Left renal pelvis (tissue), 4 donors: ENCODE measurements around the gene RUVBL1. TPM values are rescaled to one million over a fixed set of nuclear protein-coding genes. Genes with fewer than 3 reads are reported as not detected.

Experiments
- DNase-seq, 4 donors: peaks; one replicate each; pipeline ENCODE4 v3.0.0-alpha.2; 2013; ENCODE audit warnings: low read depth in 4 of 4, low spot score in 3 of 4
- polyA plus RNA-seq, 4 donors: library from polyadenylated mRNA; unstranded; fragments of 120-200 nt; gene quantifications; one replicate each; pipeline ENCODE4 v1.2.1, GENCODE V29; 2013; ENCODE audit not compliant: insufficient read length in 4 of 4

The RUVBL1 gene
- polyA plus RNA-seq, 4 donors: 31.8 to 69.2 (median 63.9) TPM

DNA sequence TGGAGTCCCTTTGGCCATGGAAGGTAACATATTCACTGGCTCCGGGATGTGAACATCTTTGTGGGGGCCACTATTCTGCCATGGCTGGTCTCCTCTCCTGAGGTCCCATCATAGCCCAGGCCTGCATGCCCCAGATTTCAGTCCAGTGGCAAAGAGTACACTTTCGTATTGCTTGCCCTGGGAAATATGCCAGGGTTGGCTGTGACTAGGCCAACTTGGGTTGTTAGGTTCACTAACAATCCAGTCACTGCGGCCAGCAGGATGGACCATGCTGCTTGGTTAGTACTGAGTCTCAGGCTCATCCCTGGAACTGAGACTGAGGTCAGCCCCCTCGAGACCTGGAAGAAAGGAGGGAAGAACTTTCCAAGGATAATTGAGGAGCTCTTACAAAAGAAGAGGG, 19.9 kb upstream of the RUVBL1 start:
- DNase-seq: no peak

DNA sequence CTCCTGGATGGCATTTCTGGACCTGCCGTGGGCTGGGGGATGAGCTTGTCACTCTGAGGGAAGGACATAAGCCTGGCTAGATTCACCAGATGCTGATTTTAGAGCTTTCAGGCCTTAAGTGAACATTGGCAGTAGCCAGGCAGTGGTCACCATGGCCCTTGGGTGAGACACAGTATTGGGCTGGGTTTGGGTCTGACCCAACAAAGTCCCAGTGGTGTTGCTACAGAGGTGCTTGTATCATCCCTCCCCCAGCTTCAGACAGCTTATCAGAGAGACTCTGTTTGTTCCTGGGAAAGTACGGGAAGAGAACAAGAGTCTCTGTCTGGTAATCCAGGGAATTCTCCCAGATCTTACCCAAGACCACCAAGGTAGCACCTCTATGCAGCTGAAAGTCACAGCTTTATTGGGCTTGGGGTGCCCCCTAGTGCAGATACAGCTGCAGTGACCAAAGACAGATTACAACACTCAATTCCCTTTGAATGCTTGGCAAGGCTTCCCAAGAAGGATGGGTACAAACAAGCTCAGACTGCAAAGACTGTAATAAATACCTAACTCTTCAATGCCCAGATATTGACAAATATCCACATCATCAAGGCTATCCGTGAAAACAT, 9.8 kb upstream of the RUVBL1 start:
- DNase-seq: no peak

DNA sequence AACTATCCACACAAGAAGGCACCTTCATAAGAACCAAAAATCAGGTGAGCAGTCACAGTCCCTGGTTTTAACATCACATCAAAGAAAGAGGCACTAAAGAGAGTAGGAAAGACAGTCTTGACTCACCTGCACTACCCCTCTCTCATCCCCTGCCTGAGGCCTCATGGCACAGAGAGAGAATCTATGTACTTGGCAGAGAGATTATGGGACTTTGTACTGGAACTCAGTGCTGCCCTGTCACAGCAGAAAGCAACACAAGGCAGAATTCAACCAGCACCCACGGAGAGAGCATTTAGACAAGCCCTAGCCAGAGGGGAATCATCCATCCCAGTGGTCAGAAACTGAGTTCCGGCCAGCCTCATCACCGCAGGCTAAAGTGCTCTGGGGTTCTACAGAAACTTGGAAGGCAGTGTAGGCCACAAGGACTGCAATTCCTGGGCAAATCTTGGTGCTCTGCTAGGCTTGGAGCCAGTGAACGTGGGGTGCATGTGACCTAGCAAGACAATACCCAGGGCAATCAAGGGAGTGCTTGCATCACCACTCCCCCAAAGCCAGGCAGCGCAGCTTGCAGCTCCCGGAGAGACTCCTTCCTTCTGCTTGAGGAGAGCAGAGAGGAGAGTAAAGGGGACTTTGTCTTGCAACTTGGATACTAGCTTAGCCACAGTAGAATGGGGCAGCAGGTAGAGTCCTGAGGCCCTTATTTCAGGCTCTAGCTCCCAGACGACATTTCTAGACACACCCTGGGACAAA, 8.5 kb upstream of the RUVBL1 start:
- DNase-seq: no peak

GRCh38 chr3:128128251-128128650, 4.6 kb upstream of the RUVBL1 start:
- no peak for DNase-seq

DNA sequence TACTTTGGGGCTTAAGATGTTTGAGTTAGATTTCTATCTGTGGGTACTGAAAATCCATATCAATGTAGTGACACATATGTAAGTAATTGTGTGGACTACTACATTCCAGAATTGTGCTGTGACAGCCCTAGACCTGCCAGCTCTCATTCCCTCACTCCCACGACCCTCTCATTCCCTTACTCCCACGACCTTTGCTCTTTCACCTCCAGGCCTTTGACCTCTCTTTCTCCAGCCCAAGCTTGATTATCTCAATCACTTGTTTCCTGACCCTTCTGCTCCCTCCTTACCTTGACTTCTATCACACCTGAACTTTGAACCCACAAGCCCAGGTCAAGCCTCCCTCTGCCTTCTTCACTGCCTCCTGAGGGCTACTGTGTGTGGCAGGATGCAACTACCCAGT, 3.6 kb upstream of the RUVBL1 start:
- no peak for DNase-seq

DNA sequence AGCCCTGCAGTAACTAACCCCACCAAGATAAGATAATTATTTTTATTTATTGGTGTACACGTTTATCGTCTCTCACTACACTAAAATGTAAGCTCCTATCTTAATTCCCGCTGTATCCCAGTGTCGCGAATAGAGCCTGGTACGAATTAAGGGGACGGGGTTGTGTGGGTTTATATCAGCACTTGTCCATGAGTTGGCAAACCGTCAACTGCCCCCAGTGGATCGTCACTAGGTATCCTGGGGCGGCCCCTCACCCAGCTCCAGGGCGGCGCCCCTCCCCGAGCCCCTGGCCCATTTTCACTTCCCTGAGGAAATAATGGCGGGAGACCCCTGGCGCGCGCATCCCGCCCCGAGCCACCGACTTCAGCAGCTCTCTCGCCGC, 465 bp downstream of the RUVBL1 start:
- DNase-seq: no peak

GRCh38 chr3:128122013-128122412, 1.6 kb downstream of the RUVBL1 start:
- no peak for DNase-seq

DNA sequence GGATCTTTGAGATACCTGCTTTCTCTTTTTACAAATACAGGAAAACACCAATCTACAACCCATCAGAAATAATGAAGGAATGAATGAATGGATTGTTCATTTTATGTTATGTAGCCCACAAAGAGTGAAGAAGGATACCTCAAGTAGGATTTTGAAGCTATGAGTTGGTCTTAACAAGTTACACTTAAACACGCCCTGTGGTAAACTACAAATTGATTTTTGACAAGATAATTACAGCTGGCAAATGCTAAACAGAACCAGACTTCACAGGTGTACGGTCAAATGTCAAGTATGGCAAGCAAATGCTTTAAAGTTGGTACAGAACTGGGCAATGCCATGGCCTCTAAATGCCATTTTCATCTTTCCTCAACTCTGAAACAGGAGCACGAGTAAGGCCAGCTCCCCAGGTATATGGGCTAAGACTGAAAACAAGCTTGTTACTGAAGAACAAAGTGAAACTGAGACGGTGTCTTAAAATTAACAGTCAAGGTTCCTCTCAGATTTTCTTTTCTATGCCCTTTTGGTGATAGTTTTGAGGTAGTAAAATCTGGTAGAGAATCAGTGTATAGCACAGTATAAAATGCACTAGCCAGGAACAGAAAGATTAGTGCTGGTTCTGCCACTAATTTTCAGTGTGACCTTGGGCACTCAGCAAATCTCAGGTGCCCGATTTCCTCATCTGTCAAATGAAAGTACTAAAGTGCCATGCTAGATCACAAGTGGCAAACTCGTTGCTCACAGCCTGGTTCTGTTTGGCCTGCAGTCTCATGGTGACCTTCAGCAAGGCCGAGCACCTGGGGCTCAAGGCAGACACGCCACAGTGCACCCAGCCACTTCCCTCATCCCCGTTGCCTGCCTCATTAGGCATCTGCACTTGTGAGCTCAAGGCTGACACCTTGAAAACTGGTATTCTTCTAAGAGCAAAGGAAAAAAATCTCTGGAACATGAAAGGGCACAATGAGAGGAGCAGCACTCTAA, 9.5 kb downstream of the RUVBL1 start:
- DNase-seq: no peak

DNA sequence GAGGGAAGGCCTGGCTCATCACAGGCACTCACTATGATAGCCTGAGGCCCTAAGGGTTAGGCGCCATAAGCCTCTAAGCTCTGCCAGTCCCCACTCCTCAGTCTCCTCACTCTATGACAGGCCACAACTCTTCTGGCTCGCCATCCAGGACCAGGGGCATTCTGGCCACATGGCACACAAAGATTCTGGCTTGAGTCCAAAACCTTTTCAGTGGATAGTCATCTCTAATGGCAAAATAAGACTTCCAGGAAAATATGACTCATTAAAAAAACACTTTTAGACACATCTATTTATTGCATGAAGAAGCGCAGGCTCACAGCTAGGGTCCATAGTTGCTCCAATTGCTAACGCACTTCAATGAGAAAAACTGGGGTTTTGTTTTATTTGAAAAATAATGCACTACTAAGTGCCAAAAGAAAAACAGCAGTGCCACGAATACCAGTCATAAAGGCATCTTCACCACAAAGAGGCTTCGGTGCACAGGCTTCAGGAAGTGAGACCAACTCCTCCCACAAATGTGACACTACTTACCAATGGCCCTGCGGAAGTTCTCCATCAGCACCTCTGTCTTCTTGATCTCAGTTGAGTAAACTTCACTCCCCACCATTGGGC, 11.1 kb downstream of the RUVBL1 start:
- no peak for DNase-seq

DNA sequence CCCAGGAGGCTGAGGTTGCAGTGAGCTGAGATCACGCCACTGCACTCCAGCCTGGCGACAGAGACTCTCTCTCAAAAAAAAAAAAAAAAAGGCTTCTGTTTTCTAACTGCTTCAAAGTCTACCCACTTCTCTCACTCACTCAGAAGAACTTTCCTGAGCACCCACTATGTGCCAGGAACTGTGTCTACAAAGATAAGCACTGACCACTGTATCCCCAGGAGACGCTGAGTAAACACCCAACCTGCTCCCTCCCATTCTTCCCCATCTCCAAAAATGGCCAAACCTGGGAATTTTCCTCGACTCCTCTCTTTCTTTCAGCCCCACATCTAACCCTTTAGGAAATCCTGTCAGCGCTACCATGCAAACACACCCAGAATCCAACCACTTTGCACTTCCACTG, 12.5 kb downstream of the RUVBL1 start:
- no peak for DNase-seq

- DNase-seq: no peak
Observed at GRCh38 chr3:128107834-128108233, 15.8 kb downstream of the RUVBL1 start.

DNA sequence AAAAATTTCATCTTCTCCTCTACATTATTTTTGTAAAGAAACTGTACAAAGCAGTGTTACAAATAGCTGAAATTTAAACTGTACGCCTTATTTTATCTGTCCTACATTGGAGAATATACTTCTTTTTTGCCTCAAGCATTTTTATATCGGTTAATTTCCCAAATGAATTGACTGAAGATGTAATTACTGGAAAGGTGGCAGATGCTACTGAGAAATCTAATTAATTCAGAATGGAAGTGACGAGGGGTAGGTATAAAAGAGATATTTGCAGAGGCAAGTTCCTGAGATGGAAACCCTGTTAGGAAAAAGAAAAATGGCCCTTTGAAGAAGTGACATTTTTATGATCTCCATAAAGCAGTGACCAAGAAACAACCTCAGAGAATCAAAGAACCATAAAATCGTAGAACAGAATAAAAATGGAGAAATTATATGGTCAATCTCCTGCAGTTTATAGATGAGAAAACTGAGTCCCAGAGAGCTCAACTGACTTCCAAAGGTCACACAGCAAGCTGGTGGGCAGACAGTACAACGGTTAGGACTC, 20.4 kb downstream of the RUVBL1 start:
- DNase-seq: no peak

DNA sequence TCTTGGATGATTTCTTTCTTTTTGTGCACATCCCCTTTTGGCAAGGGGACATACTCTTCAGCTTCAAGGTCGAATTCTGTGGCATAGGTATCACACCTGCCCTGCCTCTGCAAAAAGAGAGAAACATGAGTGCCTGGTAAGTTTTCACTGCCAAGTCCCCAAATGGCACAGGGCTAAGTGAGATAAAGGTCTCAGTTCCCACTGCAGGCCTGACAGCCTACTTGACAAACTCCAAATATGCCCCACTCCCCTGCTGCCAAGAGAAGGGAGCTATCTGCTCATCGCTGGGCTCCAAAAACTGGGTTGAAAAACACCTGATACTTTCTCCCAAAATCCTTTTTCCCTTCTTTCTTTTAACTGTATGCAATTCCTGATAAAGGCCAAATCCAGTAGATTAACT, 23.0 kb downstream of the RUVBL1 start:
- DNase-seq: no peak

DNA sequence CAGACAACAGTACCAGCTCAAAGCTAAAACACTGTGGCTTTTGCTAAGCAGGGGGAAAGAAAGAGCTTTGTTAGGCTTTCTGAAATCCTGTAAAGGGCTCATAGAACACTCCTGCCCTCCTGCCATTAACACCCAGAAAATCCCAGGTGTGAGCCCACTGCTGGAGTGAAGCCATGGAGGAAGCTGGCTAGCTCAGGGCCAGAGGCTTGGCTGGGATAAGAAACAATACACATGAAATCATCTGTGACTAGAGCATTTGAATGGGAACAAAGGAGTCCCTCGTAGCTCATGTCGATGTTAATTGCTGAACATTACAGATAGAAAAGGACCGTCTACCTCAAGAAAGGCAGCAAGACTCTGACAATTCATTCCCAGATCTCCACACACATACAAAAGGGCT, 23.5 kb downstream of the RUVBL1 start:
- no peak for DNase-seq

- no peak for DNase-seq
Observed at GRCh38 chr3:128098234-128098633, 25.4 kb downstream of the RUVBL1 start.

DNA sequence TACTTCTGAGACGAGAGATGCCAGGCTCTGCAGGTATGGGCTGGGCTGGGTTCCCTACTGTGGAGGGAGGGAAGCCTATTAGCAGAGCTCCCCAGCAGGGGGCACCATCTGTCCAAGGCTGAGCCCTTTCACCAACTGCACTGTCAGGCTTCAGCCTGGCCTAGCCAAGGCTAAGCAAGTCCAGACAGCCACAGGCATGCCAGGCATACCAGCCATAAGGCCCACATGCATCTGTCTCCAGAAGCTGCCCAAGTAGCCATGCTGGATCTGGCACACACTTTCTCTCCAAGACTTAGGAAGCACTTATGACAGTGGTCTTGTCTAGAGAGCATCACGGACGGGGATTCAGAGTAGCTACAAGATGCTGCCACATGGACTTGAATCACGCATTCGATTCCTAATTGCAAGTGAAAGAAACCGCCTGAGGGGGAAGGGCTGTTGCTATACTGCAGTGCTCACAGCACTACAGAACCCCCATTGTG, 28.3 kb downstream of the RUVBL1 start:
- DNase-seq: peak in 3 of 4 donors; percentile 48 to 59 (median 57)

DNA sequence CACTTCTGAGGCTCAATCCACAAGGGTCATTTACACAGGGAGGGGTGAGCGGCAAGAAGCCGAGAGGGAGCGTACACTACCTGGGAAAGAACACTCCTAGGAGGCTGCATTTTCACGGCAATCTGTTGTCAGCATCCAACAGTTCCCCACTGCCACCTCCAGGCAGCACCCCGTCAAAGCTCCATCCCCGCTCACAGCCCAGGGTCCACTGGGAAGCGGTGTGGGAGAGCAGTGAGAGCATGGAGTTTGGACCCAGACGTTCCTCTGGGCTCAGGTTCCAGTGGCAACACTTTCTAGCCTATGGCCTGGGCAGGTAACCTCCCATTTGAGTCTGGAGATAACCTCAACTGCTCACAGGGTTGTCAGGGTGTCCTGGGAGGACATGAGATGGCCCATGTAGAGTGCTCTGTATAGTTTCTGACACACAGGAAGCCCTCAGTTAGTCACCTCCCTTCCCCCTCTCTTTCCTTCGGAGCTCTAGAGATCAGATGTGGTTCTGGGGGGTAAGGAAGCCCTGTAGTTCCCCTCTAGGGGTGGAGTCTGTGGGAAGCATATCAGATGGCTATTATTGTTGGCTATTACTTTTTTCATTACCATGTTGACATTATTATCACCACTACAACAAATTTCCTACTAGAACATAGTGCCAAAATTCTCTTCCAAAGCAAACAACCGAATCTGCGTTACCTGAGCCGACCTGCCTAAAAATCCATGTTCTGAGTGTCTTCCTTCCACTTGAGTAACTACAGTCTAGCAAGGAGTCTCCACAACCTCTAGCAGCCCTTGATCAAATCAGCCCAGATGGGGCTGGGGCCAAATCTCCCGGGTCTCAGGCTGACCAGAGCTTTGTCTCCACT, 29.1 kb downstream of the RUVBL1 start:
- DNase-seq: no peak

GRCh38 chr3:128091586-128091985, 32.0 kb downstream of the RUVBL1 start:
- no peak for DNase-seq

DNA sequence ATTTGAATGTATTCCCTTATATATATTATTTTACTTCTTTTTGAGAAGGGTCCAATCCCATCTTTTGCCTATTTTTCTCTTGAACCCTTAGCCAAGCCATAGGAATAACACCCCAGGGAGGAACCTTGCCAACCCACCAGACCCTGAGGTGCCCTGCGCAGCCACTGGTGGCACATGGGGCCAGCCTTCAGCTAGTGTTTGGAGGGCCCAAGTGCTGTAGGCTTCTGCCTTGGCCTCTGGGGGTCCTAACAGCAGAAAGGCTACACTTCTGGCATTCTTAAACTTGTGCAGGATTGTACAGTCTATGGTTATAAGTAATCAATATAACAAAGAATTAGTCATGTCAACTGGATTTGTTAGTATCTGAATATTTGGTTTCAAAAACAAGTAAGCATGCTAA, 34.5 kb downstream of the RUVBL1 start:
- DNase-seq: no peak

GRCh38 chr3:128084675-128085021, 39.0 kb downstream of the RUVBL1 start:
- no peak for DNase-seq
